ENCODE results near the gene APOD. TPM values are rescaled to one million over a fixed set of nuclear protein-coding genes. Genes with fewer than 3 reads are reported as not detected.
"Not testable (repeated sequence)": the region's sequence is repeated elsewhere in the genome, so short reads cannot be mapped to it uniquely, and the experiment has no call there.

Gene APOD
- total RNA-seq, 1 experiment from 2014 or later: not detected

DNA sequence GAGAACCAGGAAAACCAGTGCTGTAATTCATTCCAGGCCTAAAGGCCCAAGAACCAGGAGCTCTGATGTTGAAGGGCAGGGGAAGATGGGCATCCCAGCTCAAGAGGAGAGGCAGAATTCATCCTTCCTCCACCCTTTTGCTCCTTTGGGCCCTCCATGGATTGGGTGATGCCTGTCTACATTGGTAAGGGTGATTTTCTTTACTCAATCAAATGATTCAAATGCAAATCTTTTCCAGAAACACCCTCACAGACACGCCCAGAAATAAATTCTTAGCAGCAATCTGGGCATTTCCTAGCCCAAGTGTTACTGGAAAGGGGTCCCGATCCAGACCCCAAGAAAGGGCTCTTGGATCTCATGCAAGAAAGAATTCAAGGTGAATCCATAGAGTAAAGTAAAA lies 17.6 kb upstream of the APOD start:
- no peak overlapping the region for H2BK15ac ChIP-seq (ENCODE audit: low read depth, low read length)

DNA sequence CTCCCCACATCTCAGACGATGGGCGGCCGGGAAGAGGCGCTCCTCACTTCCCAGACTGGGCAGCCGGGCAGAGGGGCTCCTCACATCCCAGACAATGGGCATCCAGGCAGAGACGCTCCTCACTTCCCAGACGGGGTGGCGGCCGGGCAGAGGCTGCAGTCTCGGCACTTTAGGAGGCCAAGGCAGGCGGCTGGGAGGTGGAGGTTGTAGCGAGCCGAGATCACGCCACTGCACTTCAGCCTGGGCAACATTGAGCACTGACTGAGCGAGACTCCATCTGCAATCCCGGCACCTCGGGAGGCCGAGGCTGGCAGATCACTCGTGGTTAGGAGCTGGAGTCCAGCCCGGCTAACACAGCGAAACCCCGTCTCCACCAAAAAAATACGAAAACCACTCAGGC lies 16.2 kb upstream of the APOD start:
- H4K91ac ChIP-seq (ENCODE audit: insufficient read length, low read depth, low read length); H3K56ac ChIP-seq (ENCODE audit: insufficient read length, low read depth, low read length); H2BK12ac ChIP-seq (ENCODE audit: insufficient read length, low read depth, low read length); H2BK5ac ChIP-seq (ENCODE audit: insufficient read length, low read length); H3K18ac ChIP-seq (ENCODE audit: insufficient read length, low read depth, low read length); H3K4me3 Mint-ChIP-seq; H2AK5ac ChIP-seq (ENCODE audit: insufficient read length, low read length); H3K14ac ChIP-seq (ENCODE audit: insufficient read depth, low read length); H3K4me1 Mint-ChIP-seq; H3K9me3 ChIP-seq (ENCODE audit: control insufficient read depth, low read depth, low read length); H2BK120ac ChIP-seq (ENCODE audit: low read depth, low read length, poor library complexity, severe bottlenecking); H3K9ac ChIP-seq (ENCODE audit: extremely low read depth, insufficient read length, low read length); H3K4me1 ChIP-seq (ENCODE audit: insufficient read depth, low read length); H2BK20ac ChIP-seq (ENCODE audit: low read depth, low read length, poor library complexity, severe bottlenecking); H3K23ac ChIP-seq (ENCODE audit: insufficient read length, low read depth, low read length); H3T11ph ChIP-seq (ENCODE audit: low read length); H3K79me1 ChIP-seq (ENCODE audit: insufficient read depth, low read depth, low read length, poor library complexity, severe bottlenecking); H3K4ac ChIP-seq (ENCODE audit: low read depth, low read length); H2BK15ac ChIP-seq (ENCODE audit: low read depth, low read length); H3K79me2 ChIP-seq (ENCODE audit: insufficient read depth, low read length); H3K27ac Mint-ChIP-seq; H3K23me2 ChIP-seq (ENCODE audit: insufficient read length, low read depth, low read length, poor library complexity, severe bottlenecking); H3K4me2 ChIP-seq (ENCODE audit: insufficient read depth, insufficient read length, low read length); H2AFZ ChIP-seq (ENCODE audit: low read length); H3K27me3 ChIP-seq (ENCODE audit: insufficient read depth, low read length); H4K20me1 ChIP-seq (ENCODE audit: control insufficient read depth, insufficient read depth, insufficient read length); H4K8ac ChIP-seq (replicated peaks; ENCODE audit: insufficient read length, low read depth, low read length); H3K27ac ChIP-seq (ENCODE audit: insufficient read length, low read depth, low read length); DNase-seq; H3K27me3 Mint-ChIP-seq (ENCODE audit: low read depth); H4K5ac ChIP-seq (ENCODE audit: insufficient read length, low read depth, low read length): not testable (repeated sequence)
- Mint-ChIP-seq H3K36me3 (ENCODE audit: insufficient read depth in 1 of 3, low read depth in 3 of 3) (peaks cover 6 to 13% (median 12%) of the 10 kb centered on the region in 3 experiments; a peak in 6 of 7 replicates), H3K9me3 (peaks cover 47 to 54% of the 10 kb centered on the region in 2 experiments)
- no CpG with 5 or more reads among the region's 23 CpGs for WGBS (ENCODE audit: extremely low coverage, insufficient read length, low lambda C conversion rate)

More for the DNA sequence above, 17.6 kb upstream of the APOD start:
- H3K4me1 Mint-ChIP-seq: no peaks in the 10 kb centered on the region
- Histone ChIP-seq H2AK5ac (ENCODE audit: insufficient read length, low read length) (no peak overlapping the region), H4K8ac (replicated peaks; ENCODE audit: insufficient read length, low read depth, low read length) (no peak overlapping the region), H4K20me1 (ENCODE audit: control insufficient read depth, insufficient read depth, insufficient read length) (no peaks in the 10 kb centered on the region), H3K23me2 (ENCODE audit: insufficient read length, low read depth, low read length, poor library complexity, severe bottlenecking) (no peaks in the 10 kb centered on the region), H3K27ac (ENCODE audit: insufficient read length, low read depth, low read length) (no peak overlapping the region), H3T11ph (ENCODE audit: low read length) (no peak overlapping the region), H3K18ac (ENCODE audit: insufficient read length, low read depth, low read length) (no peak overlapping the region), H3K9ac (ENCODE audit: extremely low read depth, insufficient read length, low read length) (no peak overlapping the region), H3K14ac (ENCODE audit: insufficient read depth, low read length) (no peak overlapping the region), H3K27me3 (ENCODE audit: insufficient read depth, low read length) (no peaks in the 10 kb centered on the region), H3K56ac (ENCODE audit: insufficient read length, low read depth, low read length) (no peak overlapping the region), H3K23ac (ENCODE audit: insufficient read length, low read depth, low read length) (no peak overlapping the region), H4K91ac (ENCODE audit: insufficient read length, low read depth, low read length) (no peak overlapping the region), H2BK5ac (ENCODE audit: insufficient read length, low read length) (no peak overlapping the region), H3K9me3 (ENCODE audit: control insufficient read depth, low read depth, low read length) (no peaks in the 10 kb centered on the region), H3K4me2 (ENCODE audit: insufficient read depth, insufficient read length, low read length) (no peak overlapping the region), H2BK12ac (ENCODE audit: insufficient read length, low read depth, low read length) (no peak overlapping the region), H3K79me2 (ENCODE audit: insufficient read depth, low read length) (no peaks in the 10 kb centered on the region), H3K4me1 (ENCODE audit: insufficient read depth, low read length) (no peaks in the 10 kb centered on the region), H3K79me1 (ENCODE audit: insufficient read depth, low read depth, low read length, poor library complexity, severe bottlenecking) (no peaks in the 10 kb centered on the region), H3K4ac (ENCODE audit: low read depth, low read length) (no peak overlapping the region), H2AFZ (ENCODE audit: low read length) (no peak overlapping the region), H4K5ac (ENCODE audit: insufficient read length, low read depth, low read length) (no peak overlapping the region), H2BK120ac (ENCODE audit: low read depth, low read length, poor library complexity, severe bottlenecking) (no peak overlapping the region), H2BK20ac (ENCODE audit: low read depth, low read length, poor library complexity, severe bottlenecking) (no peak overlapping the region)
- WGBS (ENCODE audit: extremely low coverage, insufficient read length, low lambda C conversion rate): no CpG with 5 or more reads among the region's 2 CpGs
- no peak overlapping the region for H3K4me3 Mint-ChIP-seq
- H3K36me3 Mint-ChIP-seq (ENCODE audit: insufficient read depth in 1 of 3, low read depth in 3 of 3): peaks cover 9 to 16% (median 16%) of the 10 kb centered on the region in 3 experiments
- peaks cover 2% of the 10 kb centered on the region for H3K27me3 Mint-ChIP-seq (ENCODE audit: low read depth)
- TF ChIP-seq, protein P1, sequence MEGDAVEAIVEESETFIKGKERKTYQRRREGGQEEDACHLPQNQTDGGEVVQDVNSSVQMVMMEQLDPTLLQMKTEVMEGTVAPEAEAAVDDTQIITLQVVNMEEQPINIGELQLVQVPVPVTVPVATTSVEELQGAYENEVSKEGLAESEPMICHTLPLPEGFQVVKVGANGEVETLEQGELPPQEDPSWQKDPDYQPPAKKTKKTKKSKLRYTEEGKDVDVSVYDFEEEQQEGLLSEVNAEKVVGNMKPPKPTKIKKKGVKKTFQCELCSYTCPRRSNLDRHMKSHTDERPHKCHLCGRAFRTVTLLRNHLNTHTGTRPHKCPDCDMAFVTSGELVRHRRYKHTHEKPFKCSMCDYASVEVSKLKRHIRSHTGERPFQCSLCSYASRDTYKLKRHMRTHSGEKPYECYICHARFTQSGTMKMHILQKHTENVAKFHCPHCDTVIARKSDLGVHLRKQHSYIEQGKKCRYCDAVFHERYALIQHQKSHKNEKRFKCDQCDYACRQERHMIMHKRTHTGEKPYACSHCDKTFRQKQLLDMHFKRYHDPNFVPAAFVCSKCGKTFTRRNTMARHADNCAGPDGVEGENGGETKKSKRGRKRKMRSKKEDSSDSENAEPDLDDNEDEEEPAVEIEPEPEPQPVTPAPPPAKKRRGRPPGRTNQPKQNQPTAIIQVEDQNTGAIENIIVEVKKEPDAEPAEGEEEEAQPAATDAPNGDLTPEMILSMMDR (conservative IDR thresholded peaks at IDR 0.05): no peak
- H3K27ac Mint-ChIP-seq: no peak overlapping the region
- DNase-seq: no peak
- H3K9me3 Mint-ChIP-seq: peaks cover 53 to 64% of the 10 kb centered on the region in 2 experiments
